ENCODE results near the gene BAHCC1. TPM values are rescaled to one million over a fixed set of nuclear protein-coding genes. Genes with fewer than 3 reads are reported as not detected.
A peak's percentile ranks its signal among the peaks of the same experiment; 100 is the strongest.

BAHCC1 gene
- total RNA-seq, 2 donors from 2014 or later = 11.4 to 28.9 TPM

- Histone ChIP-seq H3K36me3 (no peaks in the 10 kb centered on the region), H3K4me1 (replicated peaks) (peaks cover 10% of the 10 kb centered on the region), H3K27ac (peak overlapping the region; percentile 50 to 66), H3K9me3 (no peaks in the 10 kb centered on the region), H3K4me3 (no peak overlapping the region), H3K27me3 (replicated peaks; ENCODE audit: insufficient read depth) (no peaks in the 10 kb centered on the region)
- TF ChIP-seq CTCF (IDR thresholded peaks at IDR 0.05) (no peak), POLR2AphosphoS5 (IDR thresholded peaks at IDR 0.05) (no peak)
- intact Hi-C loops (cut with DNase I) = no loop called here
- 61% methylated on average over 32 of the region's 38 CpGs for WGBS
- DNase-seq (ENCODE audit: low spot score) = no peak
These were observed 22.0 kb downstream of the BAHCC1 start for GRCh38 chr17:81417049-81417878.

GRCh38 chr17:81417879-81418709, 22.8 kb downstream of the BAHCC1 start:
- WGBS = 74% methylated on average over 23 of the region's 23 CpGs
- H3K27ac ChIP-seq = peak overlapping the region; percentile 50 to 66
- no peaks in the 10 kb centered on the region for H3K9me3 ChIP-seq
- no peak for DNase-seq (ENCODE audit: low spot score)
- H3K36me3 ChIP-seq = no peaks in the 10 kb centered on the region
- TF ChIP-seq POLR2AphosphoS5 (IDR thresholded peaks at IDR 0.05) (no peak), CTCF (IDR thresholded peaks at IDR 0.05) (no peak), POLR2A (IDR thresholded peaks at IDR 0.05) (no peak)
- no peaks in the 10 kb centered on the region for H3K27me3 ChIP-seq (replicated peaks; ENCODE audit: insufficient read depth)
- intact Hi-C loops (cut with DNase I) = no loop called here
- no peak overlapping the region for H3K4me3 ChIP-seq
- H3K4me1 ChIP-seq (replicated peaks) = peaks cover 10% of the 10 kb centered on the region

- no peak for TF ChIP-seq POLR2A (IDR thresholded peaks at IDR 0.05)
- TF ChIP-seq POLR2AphosphoS5 (IDR thresholded peaks at IDR 0.05) = no peak
- TF ChIP-seq CTCF (IDR thresholded peaks at IDR 0.05) = no peak
- Histone ChIP-seq H3K4me3 (peak overlapping the region; percentile 14 to 17), H3K9me3 (no peaks in the 10 kb centered on the region), H3K27me3 (replicated peaks; ENCODE audit: insufficient read depth) (no peaks in the 10 kb centered on the region), H3K27ac (peak overlapping the region; percentile 76), H3K4me1 (replicated peaks) (peaks cover 10% of the 10 kb centered on the region), H3K36me3 (no peaks in the 10 kb centered on the region)
- WGBS = 48% methylated on average over 13 of the region's 14 CpGs
- DNase-seq (ENCODE audit: low spot score) = no peak
- intact Hi-C loops (cut with DNase I) = no loop called here
These were observed 23.6 kb downstream of the BAHCC1 start for GRCh38 chr17:81418710-81419318.

GRCh38 chr17:81419319-81419885, 24.1 kb downstream of the BAHCC1 start:
- DNase-seq (ENCODE audit: low spot score) = peak; percentile 78
- Histone ChIP-seq H3K4me1 (replicated peaks) (peaks cover 10% of the 10 kb centered on the region), H3K4me3 (peak overlapping the region; percentile 14 to 17), H3K27me3 (replicated peaks; ENCODE audit: insufficient read depth) (no peaks in the 10 kb centered on the region), H3K36me3 (no peaks in the 10 kb centered on the region), H3K27ac (peak overlapping the region; percentile 76), H3K9me3 (no peaks in the 10 kb centered on the region)
- intact Hi-C loops (cut with DNase I) = no loop called here
- WGBS = 4% methylated on average over 32 of the region's 32 CpGs
- no peak for TF ChIP-seq CTCF (IDR thresholded peaks at IDR 0.05)
- TF ChIP-seq POLR2AphosphoS5 (IDR thresholded peaks at IDR 0.05) = peak; percentile 79
- TF ChIP-seq POLR2A (IDR thresholded peaks at IDR 0.05) = peak; percentile 54

Measured in prostate gland (tissue), 2 donors.